K562 (cell line): ENCODE measurements around the gene PKDREJ. TPM values are rescaled to one million over a fixed set of nuclear protein-coding genes. Genes with fewer than 3 reads are reported as not detected.

Experiments used
- CXXC5 ChIP-seq: fragments of 250-450 bp; sonication (Bioruptor Pico); IDR thresholded peaks from 2 replicates; pipeline ENCODE4 v1.8.0; 2022; ENCODE audit warnings: inconsistent platforms, mild to moderate bottlenecking, moderate library complexity
- EZH2 ChIP-seq: IDR thresholded peaks from 2 replicates; pipeline ENCODE4 v1.6.1; 2012; ENCODE audit warnings: low read depth, mild to moderate bottlenecking, inconsistent platforms, low read length, borderline replicate concordance
- PCBP1 ChIP-seq: fragments of 200-400 bp; formaldehyde crosslinking; IDR thresholded peaks from 2 replicates; pipeline ENCODE4 v1.6.1; 2018; ENCODE audit warnings: mild to moderate bottlenecking, low read depth, low read length; ENCODE audit not compliant: poor library complexity, severe bottlenecking
- POLR2H ChIP-seq: IDR thresholded peaks from 2 replicates; pipeline ENCODE4 v1.6.1; 2016; ENCODE audit warnings: missing genetic modification characterization, low read depth, mild to moderate bottlenecking, control low read depth, missing compliant biosample characterization, moderate library complexity
- PTRF ChIP-seq: fragments of 450-650 bp; IDR thresholded peaks from 2 replicates; pipeline ENCODE4 v1.6.1; 2016; ENCODE audit warnings: mild to moderate bottlenecking, missing genetic modification characterization, missing compliant biosample characterization
- RHOXF2B ChIP-seq: fragments of 250-450 bp; sonication (Bioruptor Pico); conservative IDR thresholded peaks from 2 replicates; pipeline ENCODE4 v1.5.1; 2021
- SOX6 ChIP-seq: fragments of 450-650 bp; IDR thresholded peaks from 2 replicates; pipeline ENCODE4 v1.6.1; 2014; ENCODE audit warnings: mild to moderate bottlenecking
- SUPT5H ChIP-seq: fragments of 450-650 bp; IDR thresholded peaks from 2 replicates; pipeline ENCODE4 v1.6.1; 2016
- TAF9B ChIP-seq: fragments of 450-650 bp; IDR thresholded peaks from 2 replicates; pipeline ENCODE4 v1.6.1; 2018; ENCODE audit warnings: mild to moderate bottlenecking; ENCODE audit not compliant: partially characterized antibody
- YY1 ChIP-seq, 3 experiments: IDR thresholded peaks; 2 replicates each; pipeline ENCODE4 v1.6.1; 2011; ENCODE audit warnings: low read length in 2 of 3, mild to moderate bottlenecking in 2 of 3, moderate library complexity in 2 of 3, borderline replicate concordance in 1 of 3, control low read depth in 1 of 3, low read depth in 1 of 3; ENCODE audit not compliant: insufficient read depth in 3 of 3, insufficient replicate concordance in 2 of 3, control insufficient read depth in 1 of 3, insufficient read length in 1 of 3; ENCODE audit errors: extremely low read depth in 1 of 3
- ZNF644 ChIP-seq: fragments of 200-800 bp; sonication (Bioruptor generic); IDR thresholded peaks from 2 replicates; pipeline ENCODE4 v1.6.1; 2016; ENCODE audit warnings: low read depth, missing genetic modification characterization, missing compliant biosample characterization
- ZNF77 ChIP-seq: fragments of 250-450 bp; sonication (Bioruptor Pico); IDR thresholded peaks from 2 replicates; pipeline ENCODE4 v1.5.0; 2020
- polyA plus RNA-seq, 8 experiments: library from polyadenylated mRNA; depleted of rRNA in 4 of 8; stranded (reverse) in 5 of 8; unstranded in 3 of 8; fragments of >200 nt; fragmentation: Nextera tagmentation in 2 of 8; fragmentation: Illumina TruSeq in 1 of 8; extraction: Ambion mirVana in 2 of 8; extraction: Trizol in 1 of 8; gene quantifications; 2 replicates each; pipeline versions ENCODE4 v1.2.1 to v1.2.3, GENCODE V29; 2011 to 2014; ENCODE audit warnings: inconsistent platforms in 1 of 8, missing spikeins in 1 of 8
- total RNA-seq, 7 experiments: library from RNA; depleted of rRNA in 6 of 7; stranded (reverse); fragments of >200 nt in 6 of 7; fragmentation: Illumina TruSeq in 2 of 7; extraction: Trizol in 2 of 7; gene quantifications; 2 replicates each; pipeline versions ENCODE4 v1.2.1 to v1.2.3, GENCODE V29; 2011 to 2021; ENCODE audit warnings: low replicate concordance in 1 of 7
- TF ChIP-seq, protein P1 (sequence below): fragments of 450-650 bp; IDR thresholded peaks from 2 replicates; pipeline ENCODE4 v1.6.1; 2016; ENCODE audit warnings: mild to moderate bottlenecking, moderate library complexity
- TF ChIP-seq, protein P2 (sequence below), 2 experiments: IDR thresholded peaks; 2 replicates each; pipeline ENCODE4 v1.6.1; 2011; ENCODE audit warnings: borderline replicate concordance in 1 of 2, control low read depth in 1 of 2, low read depth in 1 of 2, low read length in 1 of 2, mild to moderate bottlenecking in 1 of 2, mixed read lengths in 1 of 2, moderate library complexity in 1 of 2; ENCODE audit not compliant: insufficient read depth in 1 of 2, insufficient read length in 1 of 2, poor library complexity in 1 of 2, severe bottlenecking in 1 of 2; ENCODE audit errors: extremely low read depth in 1 of 2

PKDREJ gene
- total and polyA plus RNA-seq, 9 of the 15 experiments (the other 6 are each of a cell fraction or from before 2014, with no cell fraction given), result 0.03 TPM; not detected in 8

DNA sequence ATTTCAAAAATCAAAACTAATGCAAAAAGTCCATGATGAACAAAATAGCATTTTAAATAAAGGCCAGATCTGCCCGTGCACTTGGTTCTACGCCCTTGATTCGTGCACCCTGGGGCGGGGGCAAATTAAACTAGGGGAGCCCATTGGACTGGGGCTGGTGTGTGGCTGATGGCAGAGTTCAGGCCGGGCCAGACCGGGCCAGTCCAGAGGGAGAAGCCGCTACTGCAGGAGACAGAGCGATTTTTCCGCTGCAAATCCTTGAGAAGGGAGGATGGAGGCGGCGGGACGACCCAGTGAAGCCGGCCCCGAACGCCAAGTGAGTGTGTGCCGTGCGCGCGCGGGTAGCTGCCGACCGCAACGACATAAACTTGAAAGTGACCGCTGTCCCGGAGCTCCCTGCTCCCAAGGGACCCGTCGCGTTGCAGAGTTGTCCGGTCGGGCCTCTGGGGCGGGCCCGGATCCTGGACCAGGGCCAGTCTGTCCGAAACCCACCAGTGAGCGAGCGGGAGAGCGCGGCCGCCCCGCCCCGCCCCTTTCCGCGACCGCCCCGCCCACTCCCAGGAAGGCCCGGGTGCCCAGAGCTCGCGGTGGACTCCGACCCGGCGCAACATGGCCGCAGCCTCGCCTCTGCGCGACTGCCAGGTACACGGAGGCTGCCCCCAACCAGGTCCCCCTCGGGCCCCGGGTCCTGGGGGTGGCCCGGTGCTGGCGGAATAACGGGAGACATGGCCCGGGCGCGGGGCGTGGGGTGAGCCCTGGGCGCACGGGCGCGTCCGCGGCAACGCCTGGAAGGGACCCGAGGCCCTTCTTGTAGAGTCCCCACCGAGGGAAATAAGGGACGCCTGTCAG is 4.5 kb upstream of the PKDREJ start, which contains the start of gene TTC38 (continued):
- TF ChIP-seq, protein P1, sequence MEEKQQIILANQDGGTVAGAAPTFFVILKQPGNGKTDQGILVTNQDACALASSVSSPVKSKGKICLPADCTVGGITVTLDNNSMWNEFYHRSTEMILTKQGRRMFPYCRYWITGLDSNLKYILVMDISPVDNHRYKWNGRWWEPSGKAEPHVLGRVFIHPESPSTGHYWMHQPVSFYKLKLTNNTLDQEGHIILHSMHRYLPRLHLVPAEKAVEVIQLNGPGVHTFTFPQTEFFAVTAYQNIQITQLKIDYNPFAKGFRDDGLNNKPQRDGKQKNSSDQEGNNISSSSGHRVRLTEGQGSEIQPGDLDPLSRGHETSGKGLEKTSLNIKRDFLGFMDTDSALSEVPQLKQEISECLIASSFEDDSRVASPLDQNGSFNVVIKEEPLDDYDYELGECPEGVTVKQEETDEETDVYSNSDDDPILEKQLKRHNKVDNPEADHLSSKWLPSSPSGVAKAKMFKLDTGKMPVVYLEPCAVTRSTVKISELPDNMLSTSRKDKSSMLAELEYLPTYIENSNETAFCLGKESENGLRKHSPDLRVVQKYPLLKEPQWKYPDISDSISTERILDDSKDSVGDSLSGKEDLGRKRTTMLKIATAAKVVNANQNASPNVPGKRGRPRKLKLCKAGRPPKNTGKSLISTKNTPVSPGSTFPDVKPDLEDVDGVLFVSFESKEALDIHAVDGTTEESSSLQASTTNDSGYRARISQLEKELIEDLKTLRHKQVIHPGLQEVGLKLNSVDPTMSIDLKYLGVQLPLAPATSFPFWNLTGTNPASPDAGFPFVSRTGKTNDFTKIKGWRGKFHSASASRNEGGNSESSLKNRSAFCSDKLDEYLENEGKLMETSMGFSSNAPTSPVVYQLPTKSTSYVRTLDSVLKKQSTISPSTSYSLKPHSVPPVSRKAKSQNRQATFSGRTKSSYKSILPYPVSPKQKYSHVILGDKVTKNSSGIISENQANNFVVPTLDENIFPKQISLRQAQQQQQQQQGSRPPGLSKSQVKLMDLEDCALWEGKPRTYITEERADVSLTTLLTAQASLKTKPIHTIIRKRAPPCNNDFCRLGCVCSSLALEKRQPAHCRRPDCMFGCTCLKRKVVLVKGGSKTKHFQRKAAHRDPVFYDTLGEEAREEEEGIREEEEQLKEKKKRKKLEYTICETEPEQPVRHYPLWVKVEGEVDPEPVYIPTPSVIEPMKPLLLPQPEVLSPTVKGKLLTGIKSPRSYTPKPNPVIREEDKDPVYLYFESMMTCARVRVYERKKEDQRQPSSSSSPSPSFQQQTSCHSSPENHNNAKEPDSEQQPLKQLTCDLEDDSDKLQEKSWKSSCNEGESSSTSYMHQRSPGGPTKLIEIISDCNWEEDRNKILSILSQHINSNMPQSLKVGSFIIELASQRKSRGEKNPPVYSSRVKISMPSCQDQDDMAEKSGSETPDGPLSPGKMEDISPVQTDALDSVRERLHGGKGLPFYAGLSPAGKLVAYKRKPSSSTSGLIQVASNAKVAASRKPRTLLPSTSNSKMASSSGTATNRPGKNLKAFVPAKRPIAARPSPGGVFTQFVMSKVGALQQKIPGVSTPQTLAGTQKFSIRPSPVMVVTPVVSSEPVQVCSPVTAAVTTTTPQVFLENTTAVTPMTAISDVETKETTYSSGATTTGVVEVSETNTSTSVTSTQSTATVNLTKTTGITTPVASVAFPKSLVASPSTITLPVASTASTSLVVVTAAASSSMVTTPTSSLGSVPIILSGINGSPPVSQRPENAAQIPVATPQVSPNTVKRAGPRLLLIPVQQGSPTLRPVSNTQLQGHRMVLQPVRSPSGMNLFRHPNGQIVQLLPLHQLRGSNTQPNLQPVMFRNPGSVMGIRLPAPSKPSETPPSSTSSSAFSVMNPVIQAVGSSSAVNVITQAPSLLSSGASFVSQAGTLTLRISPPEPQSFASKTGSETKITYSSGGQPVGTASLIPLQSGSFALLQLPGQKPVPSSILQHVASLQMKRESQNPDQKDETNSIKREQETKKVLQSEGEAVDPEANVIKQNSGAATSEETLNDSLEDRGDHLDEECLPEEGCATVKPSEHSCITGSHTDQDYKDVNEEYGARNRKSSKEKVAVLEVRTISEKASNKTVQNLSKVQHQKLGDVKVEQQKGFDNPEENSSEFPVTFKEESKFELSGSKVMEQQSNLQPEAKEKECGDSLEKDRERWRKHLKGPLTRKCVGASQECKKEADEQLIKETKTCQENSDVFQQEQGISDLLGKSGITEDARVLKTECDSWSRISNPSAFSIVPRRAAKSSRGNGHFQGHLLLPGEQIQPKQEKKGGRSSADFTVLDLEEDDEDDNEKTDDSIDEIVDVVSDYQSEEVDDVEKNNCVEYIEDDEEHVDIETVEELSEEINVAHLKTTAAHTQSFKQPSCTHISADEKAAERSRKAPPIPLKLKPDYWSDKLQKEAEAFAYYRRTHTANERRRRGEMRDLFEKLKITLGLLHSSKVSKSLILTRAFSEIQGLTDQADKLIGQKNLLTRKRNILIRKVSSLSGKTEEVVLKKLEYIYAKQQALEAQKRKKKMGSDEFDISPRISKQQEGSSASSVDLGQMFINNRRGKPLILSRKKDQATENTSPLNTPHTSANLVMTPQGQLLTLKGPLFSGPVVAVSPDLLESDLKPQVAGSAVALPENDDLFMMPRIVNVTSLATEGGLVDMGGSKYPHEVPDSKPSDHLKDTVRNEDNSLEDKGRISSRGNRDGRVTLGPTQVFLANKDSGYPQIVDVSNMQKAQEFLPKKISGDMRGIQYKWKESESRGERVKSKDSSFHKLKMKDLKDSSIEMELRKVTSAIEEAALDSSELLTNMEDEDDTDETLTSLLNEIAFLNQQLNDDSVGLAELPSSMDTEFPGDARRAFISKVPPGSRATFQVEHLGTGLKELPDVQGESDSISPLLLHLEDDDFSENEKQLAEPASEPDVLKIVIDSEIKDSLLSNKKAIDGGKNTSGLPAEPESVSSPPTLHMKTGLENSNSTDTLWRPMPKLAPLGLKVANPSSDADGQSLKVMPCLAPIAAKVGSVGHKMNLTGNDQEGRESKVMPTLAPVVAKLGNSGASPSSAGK, result peak; percentile 32; the same call in 1 of the 2 replicates
- TF ChIP-seq ZNF644 (tag), result no peak
- peak; percentile 77 for TF ChIP-seq SUPT5H
- TF ChIP-seq PTRF (tag), result no peak
- TF ChIP-seq EZH2, result no peak
- peak; percentile 50 for TF ChIP-seq POLR2H (tag)
- TF ChIP-seq RHOXF2B (CRISPR knock-in tag), result no peak
- peak; percentile 46 for TF ChIP-seq TAF9B
- peak; percentile 44 to 88 (median 79) for TF ChIP-seq YY1 (IDR thresholded peaks at IDR 0.05; ENCODE audit: borderline replicate concordance in 1 of 3, control insufficient read depth in 1 of 3, extremely low read depth in 1 of 3, insufficient read depth in 3 of 3, insufficient read length in 1 of 3, insufficient replicate concordance in 2 of 3, low read depth in 1 of 3, low read length in 2 of 3)
- TF ChIP-seq, protein P2, sequence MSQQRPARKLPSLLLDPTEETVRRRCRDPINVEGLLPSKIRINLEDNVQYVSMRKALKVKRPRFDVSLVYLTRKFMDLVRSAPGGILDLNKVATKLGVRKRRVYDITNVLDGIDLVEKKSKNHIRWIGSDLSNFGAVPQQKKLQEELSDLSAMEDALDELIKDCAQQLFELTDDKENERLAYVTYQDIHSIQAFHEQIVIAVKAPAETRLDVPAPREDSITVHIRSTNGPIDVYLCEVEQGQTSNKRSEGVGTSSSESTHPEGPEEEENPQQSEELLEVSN (IDR thresholded peaks at IDR 0.05; ENCODE audit: borderline replicate concordance in 1 of 2, extremely low read depth in 1 of 2, insufficient read depth in 1 of 2, insufficient read length in 1 of 2, low read depth in 1 of 2, low read length in 1 of 2, poor library complexity in 1 of 2, severe bottlenecking in 1 of 2), result peak in 1 of 2 experiments; percentile 7
- no peak for TF ChIP-seq PCBP1
- TF ChIP-seq CXXC5 (CRISPR knock-in tag), result peak; percentile 50
- TF ChIP-seq SOX6, result 0 out of 2 replicates have a peak, but pooled peaks have one; percentile 18
- TF ChIP-seq ZNF77 (CRISPR knock-in tag), result no peak
